ELF-1 (cell line): ENCODE results near the gene CDH26.

ENCODE experiments used
- DNase-seq: peaks from one replicate; pipeline ENCODE4 v3.0.0-alpha.2; 2016; ENCODE audit warnings: low read depth, low spot score

CDH26 gene

GRCh38 chr20:59985164-59985563, 26.9 kb downstream of the CDH26 start:
- DNase-seq = no peak

- no peak for DNase-seq
Observed at GRCh38 chr20:59985864-59986263, 27.6 kb downstream of the CDH26 start.

GRCh38 chr20:59987135-59987534, 28.9 kb downstream of the CDH26 start:
- DNase-seq = no peak

- DNase-seq = no peak
Observed at GRCh38 chr20:59988141-59988540, 29.9 kb downstream of the CDH26 start.

GRCh38 chr20:59992526-59993084, 34.4 kb downstream of the CDH26 start:
- no peak for DNase-seq

GRCh38 chr20:59993736-59994430, 35.7 kb downstream of the CDH26 start:
- DNase-seq = peak; percentile 25

GRCh38 chr20:59994697-59995122, 36.5 kb downstream of the CDH26 start:
- peak; percentile 92 for DNase-seq

- DNase-seq = no peak
Observed at GRCh38 chr20:59996108-59996507, 37.9 kb downstream of the CDH26 start.

- DNase-seq = no peak
Observed at GRCh38 chr20:59997896-59998295, 39.7 kb downstream of the CDH26 start.

GRCh38 chr20:59999502-59999901, 41.3 kb downstream of the CDH26 start:
- no peak for DNase-seq

- no peak for DNase-seq
Observed at GRCh38 chr20:60000271-60001042, 42.2 kb downstream of the CDH26 start.

GRCh38 chr20:60001108-60001507, 42.9 kb downstream of the CDH26 start:
- DNase-seq = no peak

GRCh38 chr20:60003776-60004175, 45.6 kb downstream of the CDH26 start:
- DNase-seq = no peak

GRCh38 chr20:60006261-60006660, 48.0 kb downstream of the CDH26 start:
- DNase-seq = no peak

GRCh38 chr20:60007464-60007863, 49.2 kb downstream of the CDH26 start:
- no peak for DNase-seq

- DNase-seq = no peak
Observed at GRCh38 chr20:60008130-60008808, 50.0 kb downstream of the CDH26 start.

- DNase-seq = no peak
Observed at GRCh38 chr20:60009318-60009717, 51.1 kb downstream of the CDH26 start.

GRCh38 chr20:60009826-60010616, 51.8 kb downstream of the CDH26 start:
- DNase-seq = peak; percentile 36

GRCh38 chr20:60010689-60011458, 52.7 kb downstream of the CDH26 start:
- DNase-seq = no peak
